Measurements from ENCODE around the gene KCNC3. TPM values are rescaled to one million over a fixed set of nuclear protein-coding genes. Genes with fewer than 3 reads are reported as not detected.

Gene KCNC3
- total and polyA plus RNA-seq, 2 of the 13 experiments (the other 11 are each of a cell fraction or from before 2014, with no cell fraction given) = 0.29 to 1.7 TPM

GRCh38 chr19:50269653-50270052 lies 59.5 kb downstream of the KCNC3 start:
- intact Hi-C loops (cut with micrococcal nuclease; ENCODE audit: unreplicated experiment) (no loop called here), in situ Hi-C loops (cut with HindIII; ENCODE audit: extremely low pct_ligation_motif_present, low pct_unique_long_range_greater_than_20kb) (no loop called here)
- CTCF ChIA-PET (ENCODE audit: low intra/inter-chr PET ratio, low total read pairs) = no interaction called here

GRCh38 chr19:50268501-50268900 lies 60.7 kb downstream of the KCNC3 start:
- Histone ChIP-seq H3K27ac (ENCODE audit: extremely low read length, insufficient read depth, low read length) (no peak overlapping the region), H3K27me3 (ENCODE audit: control insufficient read depth in 1 of 2, insufficient read depth in 2 of 2, low read length in 2 of 2) (no peaks in the 10 kb centered on the region), H2AFZ (ENCODE audit: low read length) (no peak overlapping the region), H3K9me3 (ENCODE audit: low read length) (no peaks in the 10 kb centered on the region), H3K79me2 (ENCODE audit: insufficient read depth, low read length) (no peaks in the 10 kb centered on the region), H3K36me3 (replicated peaks in 1 of 2; ENCODE audit: control insufficient read depth in 1 of 2, insufficient read depth in 2 of 2, low read length in 2 of 2) (peaks cover 0 to 2% of the 10 kb centered on the region in 2 experiments; a peak in 3 of 5 replicates), H3K4me1 (ENCODE audit: insufficient read depth, low read length) (peaks cover 12% of the 10 kb centered on the region), H3K4me3 (replicated peaks in 1 of 3; ENCODE audit: insufficient read depth in 1 of 3, low read depth in 2 of 3, low read length in 3 of 3) (no peak overlapping the region), H3K4me2 (ENCODE audit: low read depth, low read length) (no peak overlapping the region), H4K20me1 (ENCODE audit: insufficient read depth, low read length) (no peaks in the 10 kb centered on the region), H3K9ac (ENCODE audit: insufficient read depth, low read depth, low read length) (no peak overlapping the region)
- ATAC-seq (no peak), DNase-seq (ENCODE audit: low spot score) (no peak), FAIRE-seq (no peak)
- no peak for TF ChIP-seq GATAD2A (CRISPR knock-in tag; IDR thresholded peaks at IDR 0.05)
- TF ChIP-seq PITX1 (CRISPR knock-in tag; IDR thresholded peaks at IDR 0.05) = no peak
- TF ChIP-seq ZNF329 (CRISPR knock-in tag; IDR thresholded peaks at IDR 0.05; ENCODE audit: low read depth) = peak; percentile 99
- BruUV-seq (replicated peaks) = no TSS peak
- intact Hi-C loops (cut with micrococcal nuclease; ENCODE audit: unreplicated experiment) = no loop called here
- in situ Hi-C loops (cut with HindIII; ENCODE audit: extremely low pct_ligation_motif_present, low pct_unique_long_range_greater_than_20kb) = no loop called here
- CTCF ChIA-PET (ENCODE audit: low intra/inter-chr PET ratio, low total read pairs) = no interaction called here
- 91% methylated on average over 4 of the region's 5 CpGs for WGBS (ENCODE audit: low lambda C conversion rate)
- POLR2A ChIA-PET = no interaction called here

More at GRCh38 chr19:50269653-50270052, 59.5 kb downstream of the KCNC3 start:
- DNase-seq (ENCODE audit: low spot score) = no peak
- Histone ChIP-seq H3K4me1 (ENCODE audit: insufficient read depth, low read length) (peaks cover 12% of the 10 kb centered on the region), H3K4me3 (replicated peaks in 1 of 3; ENCODE audit: insufficient read depth in 1 of 3, low read depth in 2 of 3, low read length in 3 of 3) (no peak overlapping the region), H3K79me2 (ENCODE audit: insufficient read depth, low read length) (no peaks in the 10 kb centered on the region), H3K27ac (ENCODE audit: extremely low read length, insufficient read depth, low read length) (no peak overlapping the region), H3K4me2 (ENCODE audit: low read depth, low read length) (no peak overlapping the region), H3K9ac (ENCODE audit: insufficient read depth, low read depth, low read length) (no peak overlapping the region), H3K36me3 (replicated peaks in 1 of 2; ENCODE audit: control insufficient read depth in 1 of 2, insufficient read depth in 2 of 2, low read length in 2 of 2) (peaks cover 0 to 2% of the 10 kb centered on the region in 2 experiments; a peak in 3 of 5 replicates), H2AFZ (ENCODE audit: low read length) (no peak overlapping the region), H4K20me1 (ENCODE audit: insufficient read depth, low read length) (no peaks in the 10 kb centered on the region), H3K9me3 (ENCODE audit: low read length) (no peaks in the 10 kb centered on the region), H3K27me3 (ENCODE audit: control insufficient read depth in 1 of 2, insufficient read depth in 2 of 2, low read length in 2 of 2) (no peaks in the 10 kb centered on the region)
- no peak for TF ChIP-seq ZFYVE20 (CRISPR knock-in tag; IDR thresholded peaks at IDR 0.05; ENCODE audit: borderline replicate concordance, low read depth)
- 83% methylated on average over 2 of the region's 2 CpGs for WGBS (ENCODE audit: low lambda C conversion rate)
- no peak for FAIRE-seq
- ATAC-seq = no peak
- no TSS peak for BruUV-seq (replicated peaks)
- POLR2A ChIA-PET = no interaction called here

Data from HepG2 (cell line).